ENCODE measurements around the gene LUC7L2.
"Not testable (repeated sequence)": the region's sequence is repeated elsewhere in the genome, so short reads cannot be mapped to it uniquely, and the experiment has no call there.

LUC7L2 gene

GRCh38 chr7:139357729-139358506, 1.8 kb upstream of the LUC7L2 start:
- not testable (repeated sequence) for DNase-seq

GRCh38 chr7:139358541-139359365, 941 bp upstream of the LUC7L2 start:
- DNase-seq = peak in 2 of 3 experiments; percentile 12 to 79

- peak; percentile 96 to 99 (median 98) for DNase-seq
These were observed 685 bp downstream of the LUC7L2 start for GRCh38 chr7:139360210-139360947.

GRCh38 chr7:139360948-139361307, 1.2 kb downstream of the LUC7L2 start:
- no peak for DNase-seq

GRCh38 chr7:139361523-139361922, 1.8 kb downstream of the LUC7L2 start:
- peak in 1 of 3 experiments; percentile 44 for DNase-seq

- peak in 1 of 3 experiments; percentile 33 for DNase-seq
These were observed 2.6 kb downstream of the LUC7L2 start for GRCh38 chr7:139362302-139362701.

GRCh38 chr7:139362981-139363380, 3.3 kb downstream of the LUC7L2 start:
- no peak for DNase-seq

- DNase-seq = no peak
These were observed 5.6 kb downstream of the LUC7L2 start for GRCh38 chr7:139365336-139365735.

- no peak for DNase-seq
These were observed 6.7 kb downstream of the LUC7L2 start for GRCh38 chr7:139366400-139366799.

- DNase-seq = no peak
These were observed 7.9 kb downstream of the LUC7L2 start for GRCh38 chr7:139367438-139368155.

- DNase-seq = no peak
These were observed 10.7 kb downstream of the LUC7L2 start for GRCh38 chr7:139370301-139370942.

- DNase-seq = no peak
These were observed 11.2 kb downstream of the LUC7L2 start for GRCh38 chr7:139370943-139371313.

GRCh38 chr7:139374246-139374645, 14.6 kb downstream of the LUC7L2 start:
- DNase-seq = no peak

GRCh38 chr7:139382439-139382838, 22.7 kb downstream of the LUC7L2 start:
- peak in 1 of 3 experiments; percentile 12 for DNase-seq

GRCh38 chr7:139384611-139385010, 24.9 kb downstream of the LUC7L2 start:
- no peak for DNase-seq

GRCh38 chr7:139387594-139387993, 27.9 kb downstream of the LUC7L2 start:
- DNase-seq = no peak

- no peak for DNase-seq
These were observed 29.4 kb downstream of the LUC7L2 start for GRCh38 chr7:139389091-139389490.

- no peak for DNase-seq
These were observed 30.1 kb downstream of the LUC7L2 start for GRCh38 chr7:139389774-139390173.

- DNase-seq = no peak
These were observed 34.0 kb downstream of the LUC7L2 start for GRCh38 chr7:139393621-139394211.

- DNase-seq = no peak
These were observed 34.8 kb downstream of the LUC7L2 start for GRCh38 chr7:139394540-139394939.

GRCh38 chr7:139396323-139396951, 36.7 kb downstream of the LUC7L2 start:
- no peak for DNase-seq

Measured in NCI-H1417 (cell line).